H4 (cell line): ENCODE data around the gene LIPH. TPM values are rescaled to one million over a fixed set of nuclear protein-coding genes. Genes with fewer than 3 reads are reported as not detected.
"Not testable (repeated sequence)": the region's sequence is repeated elsewhere in the genome, so short reads cannot be mapped to it uniquely, and the experiment has no call there.

Experiments
- DNase-seq: peaks from one replicate; pipeline ENCODE4 v3.0.0-alpha.2; 2015; ENCODE audit warnings: low spot score
- total RNA-seq: library from RNA; depleted of rRNA; stranded (reverse); fragments of >200 nt; shearing (Covaris generic); gene quantifications from 2 replicates; pipeline ENCODE4 v1.2.3, GENCODE V29; 2014; rRNA removed

Gene LIPH
- 1.0 and 1.5 TPM in 2 replicates for total RNA-seq

GRCh38 chr3:185552358-185552877, at the start of gene LIPH:
Gene LIPH, minus strand, starts transcription at chr3:185552588. Its CDS starts 117 bp downstream, at chr3:185552471.
- peak; percentile 58 for DNase-seq

- no peak for DNase-seq
Measured at GRCh38 chr3:185595526-185595925, 43.1 kb upstream of the LIPH start.

- DNase-seq: no peak
Measured at GRCh38 chr3:185594073-185594472, 41.7 kb upstream of the LIPH start.

GRCh38 chr3:185586686-185587039, 34.3 kb upstream of the LIPH start:
- no peak for DNase-seq

DNA sequence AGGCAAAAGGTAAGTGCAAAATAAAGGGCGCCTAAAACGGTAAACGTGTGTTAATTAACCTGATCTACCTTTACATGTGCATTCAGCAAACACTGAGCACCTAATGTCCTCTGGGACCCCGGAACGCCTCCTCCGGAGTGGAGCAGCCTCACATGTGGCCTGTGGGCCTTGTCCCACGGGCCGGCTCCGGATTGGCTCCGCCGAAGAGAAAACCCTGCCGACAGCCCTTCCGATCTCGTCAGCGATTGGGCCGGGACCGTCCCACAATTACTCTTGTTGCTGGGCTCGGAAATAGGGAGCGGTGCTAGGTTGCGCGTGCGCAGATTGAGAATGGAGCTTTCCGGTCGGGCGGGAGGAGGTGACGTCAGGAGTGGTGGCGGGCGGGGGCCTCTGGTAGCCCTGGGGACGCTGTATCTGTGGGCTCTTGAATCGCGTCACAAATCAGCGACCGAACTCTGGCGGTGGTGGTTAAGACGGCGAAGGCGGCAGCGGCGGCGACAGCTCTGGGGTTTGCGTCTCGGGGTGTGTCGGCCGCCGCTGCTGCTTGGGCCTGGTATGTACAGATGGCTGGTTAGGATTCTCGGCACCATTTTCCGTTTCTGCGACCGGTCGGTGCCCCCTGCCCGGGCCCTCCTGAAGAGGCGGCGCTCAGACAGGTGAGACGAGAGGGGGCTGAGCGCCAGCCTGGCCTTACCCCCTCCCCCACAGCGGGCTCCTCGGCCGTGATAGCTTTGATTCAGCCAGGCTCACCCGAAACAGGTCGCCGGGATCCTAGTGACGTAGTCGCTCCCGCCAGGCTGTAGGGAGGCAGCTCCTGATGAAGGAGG, 33.7 kb upstream of the LIPH start, which contains the start of gene SENP2:
Gene SENP2, plus strand, starts transcription at position 437 of the 827 bp plus-strand sequence. Its CDS starts 119 bp downstream, at position 556.
- peak; percentile 99 for DNase-seq

- DNase-seq: no peak
Measured at GRCh38 chr3:185585518-185585858, 33.1 kb upstream of the LIPH start.

DNA sequence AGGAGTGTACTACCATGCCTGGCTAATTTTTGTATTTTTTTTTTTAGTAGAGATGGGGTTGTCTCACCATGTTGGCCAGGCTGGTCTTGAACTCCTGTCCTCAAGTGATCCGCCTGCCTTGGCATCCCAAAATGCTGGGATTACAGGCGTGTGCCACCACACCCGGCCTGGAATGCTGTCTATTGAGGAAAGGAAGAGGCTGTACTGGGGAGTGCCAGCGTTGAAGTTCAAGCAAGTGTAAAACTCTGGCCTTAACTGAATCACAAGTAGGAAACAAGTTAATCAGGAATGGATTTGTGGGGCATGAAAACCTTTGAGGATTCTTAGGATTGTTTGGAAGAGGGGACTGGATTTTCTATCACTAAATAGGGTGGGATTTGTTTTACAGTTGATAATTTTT, 32.3 kb upstream of the LIPH start:
- DNase-seq: no peak

DNA sequence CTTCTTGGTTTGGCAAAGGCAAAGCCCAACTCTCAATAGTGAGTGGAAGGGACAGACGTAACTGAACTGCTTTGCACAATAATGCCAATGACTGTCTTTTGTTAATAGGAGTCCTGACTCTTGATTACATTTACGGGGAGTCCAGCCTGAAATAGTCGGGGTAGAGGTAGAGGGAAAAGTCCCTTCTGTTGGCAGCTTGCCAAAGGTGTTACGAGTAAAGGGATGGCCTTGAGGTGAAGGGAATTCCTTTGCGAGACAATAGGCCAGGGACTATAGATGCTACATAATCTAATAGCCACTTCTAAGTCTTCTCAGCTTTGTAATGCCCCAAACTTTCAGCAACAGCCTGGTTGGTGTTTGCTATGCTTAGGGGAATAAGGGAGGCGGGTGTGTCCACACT, 31.5 kb upstream of the LIPH start:
- no peak for DNase-seq

DNA sequence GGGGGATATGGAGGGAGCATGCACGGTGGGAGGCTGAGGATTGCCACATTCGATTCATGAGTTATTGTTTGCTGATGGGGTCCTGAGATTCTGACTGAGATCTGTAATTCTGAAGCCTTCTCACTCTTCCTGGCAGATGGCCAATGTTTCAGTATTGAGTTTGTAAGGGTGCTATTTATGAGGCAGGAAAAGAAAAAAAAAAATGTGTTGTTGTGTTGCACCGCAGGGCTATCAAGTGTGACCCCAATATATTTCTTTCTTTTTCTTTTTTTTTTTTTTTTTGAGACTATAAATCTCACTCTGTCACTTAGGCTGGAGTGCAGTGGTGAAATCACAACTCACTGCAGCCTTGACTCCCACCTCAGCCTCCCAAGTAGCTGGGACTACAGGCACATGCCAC, 30.5 kb upstream of the LIPH start:
- DNase-seq: no peak

DNA sequence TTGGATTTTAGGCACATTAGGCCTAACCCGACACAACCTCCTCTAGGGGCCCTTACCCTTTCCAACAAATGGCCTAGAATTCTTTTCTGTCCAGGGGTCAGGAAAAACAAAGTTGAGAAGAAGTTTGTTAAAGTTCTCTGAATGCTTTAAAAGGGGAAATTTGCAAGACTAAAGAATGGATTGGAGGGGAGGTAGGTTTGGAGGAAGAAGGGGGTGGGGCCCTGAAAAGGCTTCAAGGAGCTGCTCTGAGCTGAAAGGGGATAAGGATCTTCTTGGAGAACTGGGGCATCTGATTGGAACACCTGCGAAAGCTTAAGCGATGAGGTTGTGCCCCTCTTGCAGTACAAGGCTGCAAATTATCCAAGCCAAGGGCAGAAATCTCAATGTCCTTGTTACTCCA, 29.8 kb upstream of the LIPH start:
- DNase-seq: no peak

DNA sequence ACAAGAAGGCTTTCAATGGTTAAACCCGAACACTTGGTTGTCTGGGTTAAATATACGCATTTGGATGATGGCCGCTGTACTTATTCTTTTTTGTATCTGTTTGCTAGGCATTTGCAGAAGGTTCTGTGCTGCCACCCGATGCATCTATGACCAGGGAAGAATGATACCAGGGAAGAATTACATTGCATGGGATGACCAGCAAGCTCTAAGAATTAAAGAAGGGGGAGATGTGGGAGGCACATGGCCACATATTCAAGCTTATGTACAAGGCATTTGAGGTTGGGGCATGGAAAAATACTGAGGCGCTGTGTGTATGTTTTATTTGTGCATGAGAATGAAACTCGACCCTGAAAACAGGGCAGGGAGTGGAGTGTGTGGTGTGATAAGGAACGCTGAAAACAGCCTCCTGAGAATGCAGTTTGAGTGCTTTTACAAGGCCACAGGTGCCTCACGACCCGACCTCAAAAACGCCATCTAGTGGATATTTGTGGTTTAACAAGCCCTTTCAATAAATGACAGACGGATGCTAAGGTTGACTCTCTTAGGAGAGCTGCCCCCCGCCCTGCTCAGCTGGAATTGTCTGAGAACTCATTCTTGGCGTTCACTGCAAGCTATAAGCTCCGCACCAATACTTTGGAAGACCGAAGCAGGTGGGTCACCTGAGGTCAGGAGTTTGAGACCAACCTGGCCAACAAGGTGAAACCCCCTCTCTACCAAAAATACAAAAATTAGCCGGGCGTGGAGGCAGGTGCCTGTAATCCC, 22.9 kb upstream of the LIPH start:
- DNase-seq: peak; percentile 56

DNA sequence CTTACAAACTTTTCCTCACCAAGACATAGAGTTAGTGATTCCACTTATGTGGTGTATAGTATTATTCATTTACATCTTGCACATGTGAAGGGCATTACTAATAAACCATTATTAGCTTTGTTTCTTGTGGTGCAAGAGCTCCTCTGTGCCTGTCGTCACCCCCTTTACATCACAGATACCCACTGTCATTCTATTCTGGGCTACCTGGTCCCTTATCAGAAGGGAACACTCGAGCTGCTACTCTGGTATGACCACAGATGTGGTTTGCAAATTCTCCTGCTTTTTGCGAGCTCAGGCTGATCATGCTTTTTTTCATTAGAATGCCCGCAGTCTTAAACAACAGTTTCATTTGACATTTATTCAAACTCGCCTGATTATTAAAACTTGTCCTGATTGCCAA, 19.8 kb upstream of the LIPH start:
- DNase-seq: no peak

DNA sequence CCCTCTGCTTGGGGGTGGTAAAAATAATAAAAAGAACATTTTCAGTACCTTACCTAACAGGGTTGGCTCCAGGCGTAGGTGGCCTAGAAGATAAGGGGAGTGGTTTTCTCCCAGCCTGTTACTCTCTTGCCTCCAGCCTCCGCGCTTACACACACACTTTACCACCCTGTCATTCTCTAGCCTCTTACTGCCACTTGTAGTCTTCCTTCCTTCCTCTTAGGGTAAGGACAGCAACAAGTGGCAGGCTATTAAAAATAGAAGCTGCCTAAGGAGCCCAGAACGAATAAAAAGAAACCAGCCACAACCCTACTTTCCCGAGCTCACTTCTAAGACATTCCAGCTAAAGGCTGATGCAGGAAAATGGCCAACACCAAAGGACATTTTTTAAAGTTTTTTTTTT, 9.6 kb upstream of the LIPH start:
- DNase-seq: no peak

DNA sequence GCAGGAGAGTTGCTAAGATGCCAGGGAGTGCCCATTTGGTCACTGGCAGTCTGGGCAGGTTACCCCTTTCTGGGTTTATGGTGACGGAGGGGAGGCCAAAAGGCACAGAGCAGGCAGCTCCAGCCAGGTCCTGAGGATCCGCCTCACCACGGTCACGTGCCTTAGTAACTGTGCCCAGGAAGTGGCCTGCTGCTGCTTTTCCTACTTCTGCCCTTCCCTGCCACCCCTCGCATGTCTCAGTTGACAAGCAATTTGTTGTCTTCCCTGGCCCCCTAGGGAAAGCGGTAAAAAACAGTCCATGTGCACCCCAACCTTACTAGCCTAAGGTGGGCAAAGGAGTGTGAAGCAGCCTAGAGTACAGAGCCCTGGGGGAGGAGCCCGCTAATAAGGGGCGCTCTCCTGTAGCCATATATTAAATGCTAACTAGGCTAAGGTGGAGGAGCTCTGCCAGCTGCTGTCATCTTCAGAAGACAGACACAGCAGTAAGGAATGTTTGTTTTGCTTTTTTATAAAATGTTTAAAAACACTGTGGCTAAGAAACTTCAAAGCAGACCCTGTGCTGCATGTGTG, 9.1 kb upstream of the LIPH start:
- no peak for DNase-seq

GRCh38 chr3:185560676-185561075, 8.3 kb upstream of the LIPH start:
- no peak for DNase-seq

GRCh38 chr3:185559706-185560090, 7.3 kb upstream of the LIPH start:
- no peak for DNase-seq

DNA sequence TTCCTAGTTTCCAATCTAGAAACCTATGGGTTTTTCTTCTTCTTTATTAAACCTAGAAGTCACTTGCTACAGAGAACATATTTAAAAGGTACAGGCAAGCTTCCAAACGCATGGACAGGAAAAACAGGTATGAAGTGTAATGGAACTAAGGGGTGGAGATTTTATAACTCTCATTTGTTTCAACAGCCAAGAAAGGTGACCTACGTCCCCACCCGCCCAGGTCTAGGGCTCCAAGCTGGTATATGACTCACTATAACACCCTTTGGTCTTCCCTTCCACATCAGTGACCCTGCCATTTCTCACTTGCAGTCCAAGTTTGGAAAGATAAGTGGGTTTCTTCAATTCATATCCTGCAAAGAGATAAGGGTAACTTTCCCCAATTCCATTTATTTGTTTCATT, 6.0 kb upstream of the LIPH start:
- DNase-seq: no peak

GRCh38 chr3:185556640-185557039, 4.3 kb upstream of the LIPH start:
- DNase-seq: not testable (repeated sequence)

DNA sequence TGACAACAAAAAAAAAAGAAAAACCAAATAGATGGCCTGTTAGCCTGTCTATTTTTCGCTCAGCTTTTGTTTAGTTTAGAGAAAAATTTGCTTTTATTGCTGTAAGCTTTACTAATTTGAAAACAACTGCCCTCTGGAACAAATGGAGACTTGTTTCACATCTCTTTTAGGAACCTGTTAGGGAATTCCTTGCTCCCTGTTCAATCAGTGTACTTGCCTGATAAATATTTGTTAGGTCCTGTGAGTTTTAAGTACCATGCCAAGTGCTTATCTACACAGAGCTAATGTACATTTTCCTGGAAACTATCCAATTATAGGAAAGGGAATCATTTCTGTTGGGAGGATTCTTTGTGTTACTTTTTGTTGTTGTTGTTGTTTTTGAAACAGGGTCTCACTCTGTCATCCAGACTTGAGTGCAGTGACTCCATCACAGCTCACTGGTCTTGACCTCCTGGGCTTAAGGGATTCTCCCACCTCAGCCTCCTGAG, 3.5 kb upstream of the LIPH start:
- DNase-seq: no peak

GRCh38 chr3:185555101-185555501, 2.7 kb upstream of the LIPH start:
- DNase-seq: no peak

DNA sequence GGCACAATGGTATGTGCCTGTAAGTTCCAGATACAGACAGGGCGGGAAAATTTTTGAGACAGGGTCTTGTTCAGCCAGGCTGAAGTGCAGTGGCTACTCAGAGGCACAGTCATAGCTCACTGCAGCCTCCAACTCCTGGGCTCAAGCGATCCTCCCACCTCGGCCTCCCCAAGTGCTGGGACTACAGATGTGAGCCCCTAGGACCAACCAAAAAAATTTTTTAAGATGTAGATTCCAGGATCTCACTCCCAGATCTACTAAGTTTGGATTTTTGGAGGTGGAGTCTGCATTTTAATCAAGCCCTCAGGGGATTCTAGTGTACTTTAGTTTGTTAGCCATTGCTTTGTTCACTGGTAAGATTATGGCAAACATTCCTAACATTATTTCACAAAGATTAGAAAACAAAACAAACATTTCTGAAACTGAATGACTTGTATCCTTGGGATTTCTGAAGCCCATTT, 2.7 kb downstream of the LIPH start:
- no peak for DNase-seq

DNA sequence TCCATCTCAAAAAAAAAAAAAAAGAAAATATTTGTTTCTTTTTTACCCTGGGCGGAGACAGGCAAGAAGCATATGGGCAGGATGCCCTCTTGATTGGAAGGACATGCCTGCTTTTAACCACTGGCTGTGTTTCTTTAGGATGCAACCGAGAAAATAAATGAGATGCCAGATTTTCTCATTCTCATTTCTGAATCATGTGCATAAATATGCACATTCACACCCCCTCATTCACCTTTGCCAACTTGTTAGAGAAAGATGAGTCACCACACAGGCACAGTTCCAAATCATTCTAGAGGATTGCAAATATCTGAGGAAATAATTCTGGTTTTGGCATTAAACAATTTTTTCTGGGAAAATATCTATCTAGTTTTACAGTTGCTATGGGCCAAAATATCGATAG, 3.3 kb downstream of the LIPH start:
- peak; percentile 88 for DNase-seq
